CD4-positive, alpha-beta T cell treated with Interleukin-4 for 4 hours (primary cell): ENCODE data around the gene BHMT.

Source experiments
- DNase-seq: peaks from one replicate; pipeline ENCODE4 v3.0.0-alpha.2; 2020

BHMT gene

DNA sequence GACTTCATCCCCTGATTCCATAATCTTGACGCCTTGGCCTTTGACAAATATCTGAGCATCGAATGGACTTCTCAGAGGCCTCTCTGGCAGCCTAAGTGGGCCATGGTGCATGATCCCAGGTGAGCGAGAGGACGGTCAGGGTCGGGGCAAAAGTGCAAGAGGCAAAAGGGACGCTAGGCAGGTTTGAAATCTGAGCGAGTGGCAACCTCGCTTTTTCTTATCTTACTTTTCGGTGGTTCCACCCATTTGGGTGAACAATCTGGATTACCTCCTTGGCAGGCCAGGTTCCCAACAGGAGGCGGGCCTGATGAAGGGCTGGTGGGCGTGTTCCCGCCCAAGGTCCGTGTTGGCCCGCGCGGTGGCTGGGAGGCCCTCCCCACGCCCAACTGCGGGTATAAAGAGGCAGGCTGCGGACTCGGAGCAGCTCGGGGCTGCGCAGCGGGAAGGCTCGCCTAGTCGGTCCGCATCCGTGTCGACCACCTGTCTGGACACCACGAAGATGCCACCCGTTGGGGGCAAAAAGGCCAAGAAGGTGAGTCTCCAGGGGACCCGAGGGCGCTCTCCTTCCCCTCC lies at the start of gene BHMT:
BHMT (plus strand) TSS at position 423 of the 573 bp plus-strand sequence; CDS start at position 500, 77 bp downstream.
- no peak for DNase-seq

DNA sequence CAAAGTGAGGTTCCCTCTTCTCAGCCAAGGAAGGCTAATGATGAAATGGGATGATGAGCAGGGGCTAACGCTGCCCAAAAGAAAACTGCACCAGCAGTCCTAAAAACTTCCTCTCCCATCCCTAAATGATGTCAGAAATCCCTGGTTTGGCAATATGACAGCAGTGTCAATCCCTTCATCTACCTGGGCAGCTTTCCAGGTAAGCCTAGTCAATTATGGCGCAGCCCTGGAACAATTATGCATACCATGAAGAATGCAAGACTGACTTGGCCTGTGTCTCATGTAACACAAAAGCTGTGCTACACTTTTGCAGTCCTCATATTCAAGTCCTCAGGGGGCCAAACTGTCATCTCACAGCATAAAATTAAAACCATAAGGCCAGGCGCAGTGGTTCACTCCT lies 49.2 kb upstream of the BHMT start:
- no peak for DNase-seq

GRCh38 chr5:79069488-79070349 lies 41.9 kb upstream of the BHMT start, which contains the start of the genes BHMT2 and DMGDH:
Gene BHMT2 (plus strand): TSS chr5:79069767. CDS start chr5:79069783, 16 bp downstream.
Gene DMGDH (minus strand): TSS chr5:79069674. CDS start chr5:79069620, 54 bp downstream.
- DNase-seq, result no peak

- DNase-seq, result no peak
These were observed 41.3 kb upstream of the BHMT start for GRCh38 chr5:79070350-79070667.

DNA sequence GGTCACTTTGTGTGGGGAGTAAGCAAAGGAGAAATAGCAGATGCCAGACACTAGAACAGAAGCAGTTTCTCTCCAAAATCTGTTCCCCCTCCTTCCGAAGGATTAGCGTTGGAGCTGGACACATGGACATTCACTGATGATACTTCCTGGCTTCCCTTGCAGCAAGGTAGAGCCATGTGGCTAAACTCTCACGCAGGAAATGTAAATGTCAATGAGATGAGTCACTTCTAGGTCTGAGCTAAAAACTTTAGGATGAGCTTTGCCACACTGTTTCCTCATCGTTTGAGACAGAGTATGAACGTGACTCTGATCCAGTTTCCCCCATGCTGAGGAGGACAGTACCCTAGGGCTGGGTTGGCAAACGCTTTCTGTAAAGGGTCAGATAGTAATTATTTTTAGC lies 37.0 kb upstream of the BHMT start:
- no peak for DNase-seq

DNA sequence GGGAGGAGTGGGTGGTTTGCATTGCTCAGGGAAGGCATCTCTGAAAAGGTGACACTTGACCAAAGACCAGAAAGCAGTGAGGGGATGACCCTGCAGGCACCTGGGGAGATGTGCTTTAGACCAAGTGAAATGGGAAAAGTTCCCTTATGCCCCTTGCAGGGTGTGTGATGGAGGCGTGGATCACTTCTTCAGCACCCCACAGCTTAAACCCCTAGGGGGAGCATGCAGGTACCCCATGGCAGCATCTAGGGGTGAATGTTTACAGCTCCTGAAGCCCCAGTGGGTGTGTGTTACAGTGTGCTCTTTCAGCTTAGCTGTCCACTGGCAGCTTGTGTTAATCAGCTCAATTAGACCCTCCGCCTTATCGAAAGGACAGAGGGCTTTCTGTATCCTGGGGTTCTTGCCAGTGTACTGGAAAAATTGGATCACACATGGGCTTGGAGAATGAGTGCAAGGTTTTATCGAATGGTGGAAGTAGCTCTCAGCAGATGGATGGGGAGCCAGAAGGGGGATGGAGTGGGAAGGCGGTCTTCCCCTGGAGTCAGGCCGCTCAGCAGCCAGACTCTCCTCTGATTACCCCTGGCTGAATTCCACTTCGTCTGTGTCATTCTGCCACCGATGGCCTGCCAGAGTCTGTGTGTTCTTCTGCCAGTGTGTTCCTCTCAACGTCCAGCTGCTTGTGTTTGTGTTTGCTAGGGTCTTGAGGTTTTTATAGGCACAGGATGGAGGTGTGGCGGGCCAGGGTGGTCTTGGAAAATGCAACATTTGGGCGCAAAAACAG lies 35.8 kb upstream of the BHMT start:
- no peak for DNase-seq

DNA sequence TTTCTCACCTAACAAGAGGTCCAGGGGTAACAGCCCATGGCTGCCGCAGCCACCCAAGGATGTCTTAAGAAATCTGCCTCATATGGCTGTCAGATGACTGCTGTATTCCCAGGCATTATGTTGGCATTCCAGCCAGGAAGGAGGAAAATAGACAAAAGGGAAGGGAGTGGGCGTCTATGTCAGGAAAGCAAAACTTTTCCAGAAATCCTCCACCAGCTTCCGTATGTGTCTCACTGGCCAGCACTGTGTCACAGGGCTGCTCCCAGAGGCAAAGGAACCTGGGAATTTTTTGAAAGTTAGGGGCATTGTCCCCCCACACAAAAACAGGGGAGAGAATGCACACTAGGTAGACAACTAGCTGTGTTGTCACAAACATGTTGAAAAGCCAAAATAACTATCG lies 34.8 kb upstream of the BHMT start:
- DNase-seq, result no peak

GRCh38 chr5:79077680-79078365 lies 33.8 kb upstream of the BHMT start:
- no peak for DNase-seq

DNA sequence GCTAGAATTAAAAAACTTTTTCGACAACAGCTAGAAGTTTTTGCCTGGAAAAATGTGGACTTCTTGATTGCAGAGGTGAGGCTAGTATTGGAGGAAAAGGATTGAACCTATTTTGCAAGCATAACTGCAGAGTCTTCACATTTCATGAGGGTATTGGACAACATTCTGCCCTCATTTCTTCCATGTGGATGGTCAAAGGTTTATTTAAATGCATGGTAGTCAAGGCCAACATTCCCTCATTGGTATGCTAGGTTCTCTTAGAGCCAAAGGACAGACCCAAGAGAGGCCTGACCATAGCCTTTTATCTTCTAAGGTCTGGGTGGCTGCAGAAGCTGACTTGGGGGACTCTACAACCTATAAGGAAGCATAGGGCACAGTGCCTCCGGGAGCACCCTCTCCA lies 30.8 kb upstream of the BHMT start:
- DNase-seq, result no peak

- DNase-seq, result no peak
These were observed 29.8 kb upstream of the BHMT start for GRCh38 chr5:79081779-79082178.

DNA sequence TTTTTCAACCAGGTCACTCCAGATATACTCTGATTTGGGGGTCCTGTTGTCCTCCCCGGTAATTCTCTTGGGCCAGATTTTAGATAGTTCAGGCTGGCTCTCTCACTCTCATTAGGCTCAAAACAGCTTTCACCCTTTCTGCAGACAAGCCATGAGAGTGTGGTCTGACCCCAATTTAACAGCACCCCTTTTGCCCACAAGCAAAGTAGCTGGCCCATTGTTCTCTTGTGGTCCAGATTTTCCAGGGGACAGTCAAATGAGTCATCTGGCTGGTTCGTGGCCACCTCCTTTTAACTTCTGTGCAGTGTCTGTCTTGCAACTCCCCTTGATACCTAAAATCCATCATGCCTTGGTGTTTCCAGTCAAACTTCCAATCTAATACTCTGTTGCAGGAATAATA lies 25.5 kb upstream of the BHMT start:
- DNase-seq, result no peak

GRCh38 chr5:79088507-79088906 lies 23.1 kb upstream of the BHMT start:
- DNase-seq, result no peak

DNA sequence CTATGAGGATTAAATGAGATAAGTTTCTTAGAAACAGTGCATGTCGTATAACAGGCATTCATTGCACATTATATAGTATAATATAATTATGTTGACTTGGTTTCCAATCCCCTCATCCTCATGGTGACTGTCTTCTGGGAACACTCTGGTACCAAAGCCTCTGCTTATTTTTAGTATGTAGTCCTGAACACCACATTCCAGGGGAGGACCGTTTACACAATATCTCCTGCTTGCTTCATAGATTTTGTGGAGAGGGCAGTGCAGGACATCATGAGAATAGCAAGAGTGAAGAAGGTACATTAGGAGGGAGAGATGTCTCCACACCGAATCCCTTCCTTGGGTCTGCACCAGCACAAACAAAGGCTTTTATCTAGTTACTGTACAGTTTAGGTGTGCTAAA lies 20.5 kb upstream of the BHMT start:
- DNase-seq, result no peak

DNA sequence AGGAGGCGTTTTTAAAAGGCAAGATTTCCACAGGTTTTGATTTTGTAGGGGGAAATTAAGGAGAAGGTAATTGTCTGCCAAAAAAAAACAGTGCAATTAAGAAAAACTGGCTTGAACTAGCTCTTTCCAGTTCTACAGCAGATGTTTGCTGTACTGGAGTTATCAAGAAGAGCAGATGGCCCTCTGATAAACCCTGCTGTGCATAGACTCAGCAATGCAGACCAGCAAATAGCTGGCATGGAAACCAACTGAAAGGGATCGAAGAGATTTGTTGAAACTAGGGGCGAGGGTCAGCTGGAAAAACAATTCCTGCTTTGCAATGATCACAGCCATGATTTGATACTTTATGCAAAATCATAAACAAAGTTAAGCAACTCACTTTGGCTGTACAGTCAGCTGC lies 17.8 kb upstream of the BHMT start:
- DNase-seq, result no peak

GRCh38 chr5:79105868-79106267 lies 5.7 kb upstream of the BHMT start:
- no peak for DNase-seq

DNA sequence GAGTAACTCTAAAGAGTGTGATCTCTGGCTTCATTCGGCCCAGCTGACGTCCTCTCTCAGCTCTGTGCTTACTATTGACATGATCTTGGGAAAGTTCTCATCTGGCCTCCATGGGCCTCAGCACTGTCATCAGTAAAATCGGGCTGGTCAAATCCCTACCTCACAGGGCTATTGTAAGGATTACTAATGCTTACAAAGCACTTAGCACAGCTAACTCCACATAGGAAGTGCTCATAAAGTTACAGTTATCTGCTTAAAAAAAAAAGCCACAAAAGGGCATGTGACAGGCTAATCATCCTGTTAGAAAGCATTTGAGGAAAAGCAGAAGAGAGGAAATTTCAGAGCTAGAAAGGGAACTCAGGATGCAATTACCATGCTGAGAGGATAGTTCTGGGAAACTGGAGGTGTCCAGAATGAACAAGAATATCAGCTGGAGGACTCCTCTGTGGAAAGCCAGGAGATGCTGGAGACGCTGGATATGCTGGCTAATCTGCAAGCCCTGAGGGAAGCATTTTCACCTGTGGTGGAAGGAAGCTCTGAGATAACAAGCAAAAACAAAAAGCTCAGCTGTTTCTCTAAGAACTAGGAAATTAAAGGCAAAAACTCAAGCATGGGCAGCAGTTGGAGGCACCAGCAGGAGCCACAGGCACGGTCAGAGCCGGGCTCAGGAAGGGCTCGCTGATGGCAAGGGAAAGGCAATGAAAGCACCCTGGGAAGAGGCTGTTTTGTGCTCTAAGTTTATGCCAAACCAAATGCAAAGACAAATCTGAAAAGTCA lies 4.4 kb upstream of the BHMT start:
- no peak for DNase-seq

- DNase-seq, result no peak
These were observed 3.5 kb upstream of the BHMT start for GRCh38 chr5:79108086-79108485.

DNA sequence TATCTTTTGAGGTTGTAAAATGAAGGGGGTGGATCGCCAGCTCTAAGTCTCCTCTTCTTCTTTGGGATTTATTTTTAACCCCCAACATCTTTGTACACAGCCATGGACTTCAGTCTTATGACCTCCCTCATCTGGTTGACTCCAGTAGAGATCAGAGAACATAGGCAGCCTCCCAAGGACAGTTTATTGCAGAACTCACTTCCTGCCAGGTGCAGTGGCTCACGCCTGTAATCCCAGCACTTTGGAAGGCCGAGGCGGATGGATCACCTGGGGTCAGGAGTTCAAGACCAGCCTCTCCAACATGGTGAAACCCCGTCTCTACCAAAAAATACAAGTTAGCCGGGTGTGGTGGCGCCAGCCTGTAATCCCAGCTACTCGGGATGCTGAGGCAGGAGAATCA lies 2.8 kb upstream of the BHMT start:
- DNase-seq, result no peak

DNA sequence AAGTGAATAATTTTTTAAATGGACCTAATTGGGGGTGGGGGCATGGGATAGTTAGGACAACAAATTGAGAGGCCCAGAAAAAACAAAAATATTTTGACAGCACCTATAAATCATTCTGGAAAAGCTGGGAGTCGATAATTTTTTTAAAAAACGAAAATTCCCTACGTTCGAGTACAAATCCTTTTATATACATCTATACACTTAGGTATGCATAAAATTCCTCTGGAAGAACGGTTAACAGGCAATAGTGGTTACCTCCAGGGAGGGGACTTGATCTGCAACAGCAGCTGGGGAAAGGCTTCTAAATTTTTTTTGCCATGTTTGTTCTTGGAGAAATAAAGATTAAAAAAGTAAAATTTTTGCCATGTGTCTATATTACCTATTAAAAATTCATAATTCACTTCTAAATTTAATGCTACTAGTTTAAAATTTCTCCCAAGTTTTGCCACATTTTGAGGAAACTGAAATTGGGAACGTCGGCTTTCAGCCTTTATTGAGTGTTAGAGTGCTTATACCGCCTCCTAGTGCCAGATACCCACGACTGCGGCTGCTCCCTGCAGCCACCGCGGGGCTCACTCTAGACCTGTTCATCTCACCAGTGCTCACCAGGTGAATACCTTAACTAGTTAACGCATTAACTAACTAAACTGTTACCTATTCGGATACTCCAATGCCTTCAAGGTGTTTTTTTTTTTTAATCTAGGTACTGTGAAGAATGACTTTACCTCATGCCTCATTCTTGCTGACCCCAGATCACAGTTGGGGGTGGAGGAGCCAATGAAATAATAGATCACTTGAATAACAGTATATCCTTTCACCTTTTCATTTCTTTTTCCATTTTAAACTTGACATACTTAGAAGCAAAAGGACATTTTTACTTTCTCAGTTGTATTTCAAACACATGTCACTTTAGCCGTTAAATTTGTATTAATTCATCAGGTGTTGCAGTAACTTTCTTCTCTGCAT lies 1.8 kb upstream of the BHMT start:
- DNase-seq, result peak; percentile 14

- DNase-seq, result no peak
These were observed 522 bp downstream of the BHMT start for GRCh38 chr5:79111960-79112702.

GRCh38 chr5:79112703-79113058 lies 1.1 kb downstream of the BHMT start:
- no peak for DNase-seq
